ENCODE measurements around the gene ASCC3. TPM values are rescaled to one million over a fixed set of nuclear protein-coding genes. Genes with fewer than 3 reads are reported as not detected.

ASCC3 gene
- total RNA-seq, 1 donor from 2014 or later: 60.3 TPM

GRCh38 chr6:100730001-100730980 lies 150.8 kb downstream of the ASCC3 start:
- no peak for DNase-seq (ENCODE audit: extremely low read depth, low read depth, low spot score)

- DNase-seq (ENCODE audit: extremely low read depth, low read depth, low spot score): no peak
Observed at GRCh38 chr6:100726666-100727065, 154.5 kb downstream of the ASCC3 start.

DNA sequence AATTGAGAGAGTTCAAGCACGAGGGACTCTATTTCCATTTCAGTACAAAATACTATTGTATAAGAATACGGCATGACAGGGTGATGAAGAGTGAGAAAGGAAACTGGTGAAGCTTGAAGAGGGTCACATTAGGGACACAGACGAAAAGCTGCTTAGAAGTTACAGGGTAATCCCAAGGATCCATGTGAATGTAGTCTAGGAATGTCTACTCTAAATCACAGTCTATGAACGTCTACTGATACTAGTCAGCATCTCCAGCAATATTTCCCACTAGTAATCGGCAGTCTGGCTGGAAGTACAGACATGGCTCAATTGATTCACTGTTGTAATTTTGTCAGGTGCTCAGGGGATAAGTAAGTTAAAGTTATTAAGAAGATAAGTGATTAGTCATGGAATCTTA lies 156.4 kb downstream of the ASCC3 start:
- no peak for DNase-seq (ENCODE audit: extremely low read depth, low read depth, low spot score)

DNA sequence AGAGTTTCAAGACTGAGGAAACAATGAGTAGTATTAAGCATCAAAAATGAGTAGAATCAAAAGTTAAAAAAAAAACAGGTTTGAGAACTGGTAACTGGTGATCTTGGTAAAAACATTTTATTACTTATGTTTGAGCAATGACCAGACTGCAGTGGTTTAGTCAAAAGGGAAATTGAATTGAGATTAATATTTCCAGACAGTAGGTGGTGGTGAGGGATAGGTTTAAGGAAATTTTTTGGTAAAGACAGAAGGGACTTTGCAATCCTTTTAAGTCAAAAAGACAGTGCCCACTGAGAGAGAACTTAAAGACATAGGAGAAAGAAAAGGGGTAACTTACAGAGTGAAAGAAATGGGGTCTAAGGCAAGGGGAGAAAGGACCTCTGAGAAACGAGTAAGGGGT lies 156.9 kb downstream of the ASCC3 start:
- DNase-seq (ENCODE audit: extremely low read depth, low read depth, low spot score): no peak

DNA sequence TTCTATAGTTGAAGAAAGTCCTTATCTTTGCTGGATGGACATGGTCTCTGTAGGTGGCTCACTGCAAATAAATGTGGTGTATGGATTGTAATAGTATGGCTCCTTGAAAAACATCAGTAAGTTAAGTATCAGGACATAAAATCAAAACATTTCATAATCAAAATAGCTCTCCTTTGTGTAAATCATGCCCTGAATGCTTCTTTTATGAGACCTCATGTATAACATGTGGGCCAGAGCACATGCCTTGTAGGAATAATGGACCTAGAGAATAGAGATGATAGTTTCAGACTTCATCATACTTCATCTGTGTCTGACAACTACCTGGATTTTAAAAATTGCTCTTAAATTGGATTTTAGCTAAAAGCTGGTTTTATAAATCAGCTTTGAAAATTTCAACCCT lies 159.9 kb downstream of the ASCC3 start:
- DNase-seq (ENCODE audit: extremely low read depth, low read depth, low spot score): no peak

GRCh38 chr6:100719883-100720682 lies 161.0 kb downstream of the ASCC3 start:
- peak; percentile 10 for DNase-seq (ENCODE audit: extremely low read depth, low read depth, low spot score)

DNA sequence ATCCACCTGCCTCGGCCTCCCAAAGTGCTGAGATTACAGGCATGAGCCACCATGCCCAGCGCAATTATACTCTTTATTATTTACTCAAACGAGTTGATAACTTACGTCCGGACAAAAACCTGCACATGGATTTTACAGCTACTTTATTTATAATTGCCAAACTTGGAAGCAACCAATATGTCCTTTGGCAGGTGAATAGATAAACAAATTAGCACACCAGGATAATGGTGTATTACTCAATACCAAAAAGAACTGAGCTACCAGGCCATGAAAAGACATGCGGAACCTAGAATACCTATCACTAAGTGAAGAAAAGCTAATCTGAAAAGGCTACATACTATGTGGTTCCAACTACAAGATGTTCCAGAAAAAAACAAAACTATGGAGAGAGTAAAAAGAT lies 168.1 kb downstream of the ASCC3 start:
- DNase-seq (ENCODE audit: extremely low read depth, low read depth, low spot score): no peak

DNA sequence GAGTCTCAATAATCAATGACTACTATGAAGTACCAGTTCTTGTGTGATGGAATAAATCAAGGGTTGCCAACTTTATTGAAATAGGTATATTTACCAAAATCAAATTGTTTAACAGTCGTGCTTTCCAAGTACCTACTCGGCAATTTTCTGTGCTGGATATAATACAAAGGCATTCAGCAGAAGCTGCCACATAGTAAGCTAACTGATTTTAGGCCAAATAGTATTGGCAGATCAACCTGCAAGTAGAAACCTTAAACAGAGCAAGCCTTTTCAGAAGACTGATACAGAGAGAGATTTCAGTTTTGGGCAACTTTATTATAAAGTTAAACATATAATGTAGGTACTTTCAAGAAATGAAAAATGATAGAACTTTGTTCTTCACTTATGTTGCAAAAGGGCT lies 174.6 kb downstream of the ASCC3 start:
- DNase-seq (ENCODE audit: extremely low read depth, low read depth, low spot score): no peak

- DNase-seq (ENCODE audit: extremely low read depth, low read depth, low spot score): no peak
Observed at GRCh38 chr6:100704961-100705360, 176.2 kb downstream of the ASCC3 start.

DNA sequence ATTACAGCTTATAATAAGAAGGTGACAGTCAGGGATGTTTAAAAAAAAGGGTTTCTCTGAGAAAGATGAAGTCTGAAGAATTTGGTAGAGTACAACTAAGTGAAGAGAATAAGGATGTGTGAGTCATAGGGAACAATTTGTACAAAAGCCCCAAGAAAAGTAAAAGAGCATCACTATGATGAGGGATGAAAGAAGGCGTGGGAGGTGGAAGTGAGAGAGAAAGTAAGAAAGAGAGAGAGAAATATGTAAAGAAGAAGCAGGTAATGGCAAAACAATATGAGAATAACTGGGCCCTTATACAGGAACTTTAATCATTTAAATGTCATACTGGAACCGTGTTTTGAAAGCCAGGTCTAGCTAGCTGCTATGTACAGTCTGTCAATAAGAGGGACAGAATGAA lies 179.4 kb downstream of the ASCC3 start:
- DNase-seq (ENCODE audit: extremely low read depth, low read depth, low spot score): no peak

DNA sequence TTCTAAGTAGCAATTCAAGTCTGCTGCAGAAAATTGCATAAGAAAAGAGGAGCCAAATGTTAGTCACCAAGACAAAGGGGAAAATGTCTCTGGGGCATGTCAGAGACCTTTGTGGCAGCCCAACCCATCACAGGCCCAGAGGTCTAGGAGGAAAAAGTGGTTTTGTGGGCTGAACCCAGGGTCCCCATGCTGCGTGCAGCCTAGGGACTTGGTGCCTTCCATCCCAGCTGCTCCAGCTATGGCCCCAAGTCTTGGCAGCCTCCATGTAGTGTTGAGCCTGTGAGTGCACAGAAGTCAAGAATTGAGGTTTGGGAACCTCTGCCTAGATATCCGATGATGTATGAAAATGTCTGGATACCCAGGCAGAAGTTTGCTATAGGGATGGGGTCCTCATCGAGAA lies 181.1 kb downstream of the ASCC3 start:
- DNase-seq (ENCODE audit: extremely low read depth, low read depth, low spot score): no peak

GRCh38 chr6:100695445-100695844 lies 185.7 kb downstream of the ASCC3 start:
- no peak for DNase-seq (ENCODE audit: extremely low read depth, low read depth, low spot score)

DNA sequence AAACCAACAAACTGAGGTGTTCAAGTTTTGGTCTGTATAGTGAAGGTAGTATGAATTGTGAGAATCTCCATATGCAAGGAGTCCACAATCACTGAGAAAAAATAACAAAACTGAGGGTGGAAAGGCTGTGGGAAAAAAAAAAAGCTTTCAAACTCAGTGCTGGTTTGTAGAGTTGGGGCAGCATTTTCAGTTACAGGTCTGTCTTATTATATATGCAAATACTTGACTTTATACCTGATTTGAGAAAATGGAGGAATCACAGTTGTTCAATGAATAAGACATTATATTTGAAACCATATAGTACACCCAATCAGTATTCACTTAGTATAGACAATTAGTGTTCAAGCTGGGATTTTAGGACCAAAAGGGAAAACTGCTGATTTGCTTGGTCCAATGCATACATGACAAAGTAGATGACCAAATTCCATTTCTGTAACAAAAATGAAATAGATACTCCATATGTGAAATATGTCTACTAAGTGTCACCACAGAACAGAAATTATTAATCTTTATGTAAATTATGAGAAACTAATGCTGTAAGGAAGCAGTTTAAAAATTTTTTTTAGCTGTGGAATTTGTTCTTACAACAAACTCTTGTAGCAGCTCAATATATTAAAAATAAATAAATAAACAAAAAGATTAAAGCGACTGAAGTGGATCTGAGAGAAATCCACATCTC lies 187.7 kb downstream of the ASCC3 start:
- DNase-seq (ENCODE audit: extremely low read depth, low read depth, low spot score): no peak

GRCh38 chr6:100691972-100692371 lies 189.2 kb downstream of the ASCC3 start:
- no peak for DNase-seq (ENCODE audit: extremely low read depth, low read depth, low spot score)

- no peak for DNase-seq (ENCODE audit: extremely low read depth, low read depth, low spot score)
Observed at GRCh38 chr6:100686216-100686615, 194.9 kb downstream of the ASCC3 start.

GRCh38 chr6:100685747-100686146 lies 195.4 kb downstream of the ASCC3 start:
- DNase-seq (ENCODE audit: extremely low read depth, low read depth, low spot score): no peak

DNA sequence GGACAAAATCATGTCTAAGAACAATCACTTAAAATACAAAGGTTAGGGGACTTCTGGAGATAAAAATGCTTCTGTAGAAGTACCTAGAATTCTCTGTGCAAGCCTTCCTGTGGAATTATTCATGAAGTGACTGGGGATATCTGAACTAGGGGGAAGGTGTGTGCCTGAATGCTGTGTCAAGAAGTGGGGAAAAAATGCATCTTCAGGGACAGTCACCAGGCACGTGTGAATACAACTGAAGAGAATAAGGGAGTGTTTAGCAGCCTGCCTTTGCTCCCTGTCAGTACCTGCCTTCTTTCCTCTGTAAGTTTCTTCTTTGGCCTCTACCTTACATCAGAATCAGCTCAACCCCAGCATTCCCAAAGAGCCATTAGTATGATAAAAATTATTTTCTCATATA lies 201.0 kb downstream of the ASCC3 start:
- DNase-seq (ENCODE audit: extremely low read depth, low read depth, low spot score): no peak

GRCh38 chr6:100678027-100678426 lies 203.1 kb downstream of the ASCC3 start:
- no peak for DNase-seq (ENCODE audit: extremely low read depth, low read depth, low spot score)

- no peak for DNase-seq (ENCODE audit: extremely low read depth, low read depth, low spot score)
Observed at GRCh38 chr6:100677240-100677639, 203.9 kb downstream of the ASCC3 start.

DNA sequence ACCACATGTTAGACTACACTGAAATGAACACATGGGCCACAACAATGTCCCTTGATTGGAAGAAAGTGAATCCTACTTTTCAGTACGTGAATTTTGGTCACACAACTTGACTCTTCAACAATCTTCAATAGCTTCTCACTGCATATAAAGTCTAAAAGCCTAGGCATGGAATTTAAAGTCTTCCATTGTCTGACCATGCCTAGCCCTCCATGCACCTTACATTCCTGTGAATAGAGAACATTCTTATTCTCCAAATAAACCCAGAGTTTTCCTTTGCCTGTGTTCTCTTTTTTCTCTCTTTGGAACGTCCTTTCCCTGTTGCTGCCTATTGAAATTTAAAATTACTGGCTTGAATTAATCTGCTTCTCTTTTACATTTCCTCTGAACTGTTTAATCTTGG lies 207.5 kb downstream of the ASCC3 start:
- DNase-seq (ENCODE audit: extremely low read depth, low read depth, low spot score): no peak

DNA sequence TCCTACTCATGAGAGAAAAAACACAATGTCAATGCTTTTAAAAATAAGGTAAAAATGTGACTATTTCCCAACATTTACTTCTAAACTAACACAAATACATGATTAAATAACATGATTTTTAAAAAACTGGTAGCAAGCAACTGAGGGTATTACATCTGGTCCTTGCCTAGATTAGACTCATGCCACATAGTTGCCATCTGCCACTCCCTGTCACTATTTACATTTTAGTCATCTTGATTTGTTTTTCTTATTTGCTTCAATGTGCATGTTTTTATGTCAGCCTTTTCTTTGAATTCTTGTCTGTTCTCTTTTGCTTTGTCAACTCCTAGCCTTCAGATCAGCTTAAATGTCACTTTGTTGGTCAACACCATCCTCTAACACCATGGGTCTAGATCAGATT lies 209.4 kb downstream of the ASCC3 start:
- DNase-seq (ENCODE audit: extremely low read depth, low read depth, low spot score): no peak

Data from glomerular endothelial cell (primary cell).